NCI-H187 treated with DMSO at 0.1 percent for 48 hours (cell line): Measurements from ENCODE around the gene EMC8.

Experiments
- DNase-seq: peaks from one replicate; lab custom pipeline; 2025; lab: John Stamatoyannopoulos, UW

EMC8 gene

GRCh38 chr16:85784813-85785212, 14.5 kb downstream of the EMC8 start:
- DNase-seq = no peak

- DNase-seq = no peak
Measured at GRCh38 chr16:85783441-85783840, 15.9 kb downstream of the EMC8 start.

- no peak for DNase-seq
Measured at GRCh38 chr16:85782451-85782850, 16.9 kb downstream of the EMC8 start.

GRCh38 chr16:85781695-85782370, 17.5 kb downstream of the EMC8 start:
- no peak for DNase-seq

- DNase-seq = no peak
Measured at GRCh38 chr16:85781156-85781555, 18.2 kb downstream of the EMC8 start.

GRCh38 chr16:85780281-85780680, 19.1 kb downstream of the EMC8 start:
- no peak for DNase-seq

GRCh38 chr16:85778873-85779272, 20.5 kb downstream of the EMC8 start:
- DNase-seq = no peak

GRCh38 chr16:85777583-85778310, 21.6 kb downstream of the EMC8 start:
- no peak for DNase-seq

- no peak for DNase-seq
Measured at GRCh38 chr16:85774811-85775210, 24.5 kb downstream of the EMC8 start.

GRCh38 chr16:85774136-85774535, 25.2 kb downstream of the EMC8 start:
- DNase-seq = no peak

GRCh38 chr16:85773044-85773443, 26.3 kb downstream of the EMC8 start:
- DNase-seq = no peak

GRCh38 chr16:85770741-85771140, 28.6 kb downstream of the EMC8 start:
- DNase-seq = no peak

GRCh38 chr16:85768199-85768598, 31.1 kb downstream of the EMC8 start:
- DNase-seq = no peak

GRCh38 chr16:85767531-85767930, 31.8 kb downstream of the EMC8 start:
- no peak for DNase-seq

GRCh38 chr16:85765767-85766166, 33.6 kb downstream of the EMC8 start:
- no peak for DNase-seq

GRCh38 chr16:85765211-85765610, 34.1 kb downstream of the EMC8 start:
- no peak for DNase-seq

- DNase-seq = no peak
Measured at GRCh38 chr16:85763616-85764015, 35.7 kb downstream of the EMC8 start.

- DNase-seq = no peak
Measured at GRCh38 chr16:85762970-85763369, 36.4 kb downstream of the EMC8 start.

GRCh38 chr16:85761861-85762260, 37.5 kb downstream of the EMC8 start:
- no peak for DNase-seq

- DNase-seq = no peak
Measured at GRCh38 chr16:85759631-85760419, 39.5 kb downstream of the EMC8 start.

GRCh38 chr16:85759136-85759535, 40.2 kb downstream of the EMC8 start:
- DNase-seq = no peak

- DNase-seq = no peak
Measured at GRCh38 chr16:85757341-85757822, 42.0 kb downstream of the EMC8 start.
